Esophagus squamous epithelium (tissue), 5 donors: ENCODE measurements around the gene CATSPER1. TPM values are rescaled to one million over a fixed set of nuclear protein-coding genes. Genes with fewer than 3 reads are reported as not detected.
A peak's percentile ranks its signal among the peaks of the same experiment; 100 is the strongest.

ENCODE experiments used
- DNase-seq: peaks from one replicate; lab custom pipeline; 2025; lab: John Stamatoyannopoulos, UW
- H3K27ac ChIP-seq, 4 donors: fragments of 200-600 bp; sonication (generic); one replicate each; pipeline ENCODE4 v1.5.1; 2016 to 2019; ENCODE audit warnings: mild to moderate bottlenecking in 1 of 4
- H3K27me3 ChIP-seq, 4 donors: fragments of 200-600 bp; sonication (generic); 1 replicate in 3 of 4; 2 replicates in 1 of 4; pipeline versions ENCODE4 v1.5.1 to v1.6.0; 2017 to 2021; ENCODE audit warnings: antibody characterized with exemption in 1 of 4
- H3K36me3 ChIP-seq, 3 donors: fragments of 200-600 bp; sonication (generic); one replicate each; pipeline ENCODE4 v1.5.1; 2016 to 2019
- H3K4me1 ChIP-seq, 3 donors: fragments of 200-600 bp; sonication (generic); one replicate each; pipeline ENCODE4 v1.5.1; 2017 to 2019
- H3K4me3 ChIP-seq, 4 donors: fragments of 200-600 bp; sonication (generic); 1 replicate in 3 of 4; 2 replicates in 1 of 4; pipeline ENCODE4 v1.5.1; 2016 to 2019; ENCODE audit warnings: mild to moderate bottlenecking in 2 of 4, moderate library complexity in 1 of 4
- H3K9me3 ChIP-seq, 3 donors: fragments of 200-600 bp; sonication (generic); one replicate each; pipeline ENCODE4 v1.5.1; 2016 to 2019
- POLR2A ChIP-seq, 4 donors: fragments of 450-650 bp; IDR thresholded peaks; one replicate each; pipeline ENCODE4 v1.6.1; 2017; ENCODE audit warnings: antibody characterized with exemption in 4 of 4, mild to moderate bottlenecking in 4 of 4, moderate library complexity in 3 of 4
- WGBS, 2 donors: methylation state at CpG; one replicate each; pipeline ENCODE4 v1.1.5; 2018; 5-methylcytosine and 5-hydroxymethylcytosine counted together
- intact Hi-C: fragments of 100-400 bp; cut with DNase I; formaldehyde crosslinking; loops from one replicate; pipeline ENCODE4 v1.15.0; 2022
- total RNA-seq, 4 donors: library from RNA; depleted of rRNA; stranded (reverse); fragments of >200 nt; gene quantifications; one replicate each; pipeline ENCODE4 v1.1.0, GENCODE V29; 2016
- TF ChIP-seq, protein P1 (sequence below), 6 experiments: fragments of 450-650 bp in 4 of 6; fragments of 200-600 bp in 2 of 6; sonication (generic) in 2 of 6; IDR thresholded peaks; one replicate each; pipeline ENCODE4 v1.5.1; 2016 to 2019; ENCODE audit warnings: antibody characterized with exemption in 6 of 6, mild to moderate bottlenecking in 4 of 6, moderate library complexity in 4 of 6
- donor health status: DM: yes; HTN: yes; CAD: no.

CATSPER1 gene
- total RNA-seq, 4 donors from 2014 or later, result not detected

DNA sequence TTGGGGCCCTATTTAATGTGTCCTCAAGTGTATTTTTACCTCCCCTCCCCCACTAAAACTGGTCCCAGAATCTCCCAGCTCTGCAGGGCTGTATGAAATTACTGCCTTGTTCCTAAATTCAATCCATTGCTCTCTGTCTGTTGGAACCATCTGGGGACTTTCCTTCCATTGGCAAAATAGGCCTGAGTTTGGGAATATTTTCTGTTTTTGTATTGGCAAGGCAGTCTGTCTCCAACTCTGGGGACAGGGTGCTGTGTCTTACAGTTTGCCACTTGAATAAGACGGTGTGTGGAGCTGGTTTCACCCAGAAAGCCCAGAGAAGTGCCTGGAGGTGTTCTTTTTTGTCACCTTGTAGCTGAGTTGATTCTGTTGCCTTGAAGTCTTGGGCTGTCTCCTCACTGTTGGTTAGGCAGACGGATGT lies 45.1 kb upstream of the CATSPER1 start:
- TF ChIP-seq, protein P1, sequence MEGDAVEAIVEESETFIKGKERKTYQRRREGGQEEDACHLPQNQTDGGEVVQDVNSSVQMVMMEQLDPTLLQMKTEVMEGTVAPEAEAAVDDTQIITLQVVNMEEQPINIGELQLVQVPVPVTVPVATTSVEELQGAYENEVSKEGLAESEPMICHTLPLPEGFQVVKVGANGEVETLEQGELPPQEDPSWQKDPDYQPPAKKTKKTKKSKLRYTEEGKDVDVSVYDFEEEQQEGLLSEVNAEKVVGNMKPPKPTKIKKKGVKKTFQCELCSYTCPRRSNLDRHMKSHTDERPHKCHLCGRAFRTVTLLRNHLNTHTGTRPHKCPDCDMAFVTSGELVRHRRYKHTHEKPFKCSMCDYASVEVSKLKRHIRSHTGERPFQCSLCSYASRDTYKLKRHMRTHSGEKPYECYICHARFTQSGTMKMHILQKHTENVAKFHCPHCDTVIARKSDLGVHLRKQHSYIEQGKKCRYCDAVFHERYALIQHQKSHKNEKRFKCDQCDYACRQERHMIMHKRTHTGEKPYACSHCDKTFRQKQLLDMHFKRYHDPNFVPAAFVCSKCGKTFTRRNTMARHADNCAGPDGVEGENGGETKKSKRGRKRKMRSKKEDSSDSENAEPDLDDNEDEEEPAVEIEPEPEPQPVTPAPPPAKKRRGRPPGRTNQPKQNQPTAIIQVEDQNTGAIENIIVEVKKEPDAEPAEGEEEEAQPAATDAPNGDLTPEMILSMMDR (IDR thresholded peaks at IDR 0.05), result no peak
- TF ChIP-seq POLR2A (IDR thresholded peaks at IDR 0.05), result no peak
- Histone ChIP-seq H3K4me3 (peak overlapping the region; percentile 59 to 95 (median 74)), H3K4me1 (peaks cover 23 to 60% (median 33%) of the 10 kb centered on the region in 3 donors), H3K27ac (peak overlapping the region; percentile 85 to 97 (median 94)), H3K9me3 (no peaks in the 10 kb centered on the region), H3K27me3 (no peaks in the 10 kb centered on the region), H3K36me3 (peaks cover 0 to 60% (median 9%) of the 10 kb centered on the region in 3 donors)
- DNase-seq, result no peak
- 0 to 17% methylated on average over 1 to 2 of the region's 2 CpGs for WGBS, 2 donors
- intact Hi-C loops, result no loop called here

DNA sequence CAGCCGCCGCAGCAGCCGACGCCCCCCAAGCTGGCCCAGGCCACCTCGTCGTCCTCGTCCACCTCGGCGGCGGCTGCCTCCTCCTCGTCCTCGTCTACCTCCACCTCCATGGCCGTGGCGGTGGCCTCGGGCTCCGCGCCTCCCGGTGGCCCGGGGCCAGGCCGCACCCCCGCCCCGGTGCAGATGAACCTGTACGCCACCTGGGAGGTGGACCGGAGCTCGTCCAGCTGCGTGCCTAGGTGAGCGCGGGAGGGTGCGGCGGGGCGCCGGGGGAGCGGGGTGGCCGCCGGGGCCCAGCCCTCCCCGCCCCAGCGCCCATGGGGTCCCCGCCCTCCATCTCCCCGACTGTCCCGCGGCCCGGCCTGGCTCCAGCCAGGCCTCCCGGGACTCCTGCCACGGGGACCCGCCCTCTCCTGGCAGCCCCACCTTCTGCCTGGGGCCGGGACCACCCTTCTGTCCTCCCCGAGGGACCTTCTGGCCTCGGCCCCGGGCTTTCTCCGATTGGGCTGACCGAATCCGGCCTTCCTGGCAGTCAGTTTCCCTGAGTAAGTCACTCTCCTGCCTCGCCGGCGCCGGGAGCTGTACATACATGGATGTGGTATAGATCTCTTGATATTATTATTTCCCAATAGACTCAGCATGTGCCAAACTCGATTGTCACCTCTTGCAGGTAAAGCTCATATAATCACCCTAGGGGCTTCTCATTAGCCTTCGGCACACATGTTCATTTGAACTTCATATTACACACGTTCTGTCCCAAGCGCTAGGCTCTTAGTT lies 44.5 kb upstream of the CATSPER1 start:
- H3K27me3 ChIP-seq, result no peaks in the 10 kb centered on the region
- intact Hi-C loops, result no loop called here
- peak in 1 of 4 donors; percentile 0 for TF ChIP-seq POLR2A (IDR thresholded peaks at IDR 0.05)
- TF ChIP-seq, protein P1 (IDR thresholded peaks at IDR 0.05), result no peak
- H3K9me3 ChIP-seq, result no peaks in the 10 kb centered on the region
- WGBS, 2 donors, result 0 to 1% methylated on average over 15 to 17 of the region's 60 CpGs
- H3K4me1 ChIP-seq, result peaks cover 23 to 54% (median 30%) of the 10 kb centered on the region in 3 donors
- H3K4me3 ChIP-seq, result peak overlapping the region; percentile 59 to 95 (median 74)
- H3K27ac ChIP-seq, result peak overlapping the region; percentile 85 to 97 (median 94)
- H3K36me3 ChIP-seq, result peaks cover 0 to 60% (median 9%) of the 10 kb centered on the region in 3 donors
- DNase-seq, result no peak

DNA sequence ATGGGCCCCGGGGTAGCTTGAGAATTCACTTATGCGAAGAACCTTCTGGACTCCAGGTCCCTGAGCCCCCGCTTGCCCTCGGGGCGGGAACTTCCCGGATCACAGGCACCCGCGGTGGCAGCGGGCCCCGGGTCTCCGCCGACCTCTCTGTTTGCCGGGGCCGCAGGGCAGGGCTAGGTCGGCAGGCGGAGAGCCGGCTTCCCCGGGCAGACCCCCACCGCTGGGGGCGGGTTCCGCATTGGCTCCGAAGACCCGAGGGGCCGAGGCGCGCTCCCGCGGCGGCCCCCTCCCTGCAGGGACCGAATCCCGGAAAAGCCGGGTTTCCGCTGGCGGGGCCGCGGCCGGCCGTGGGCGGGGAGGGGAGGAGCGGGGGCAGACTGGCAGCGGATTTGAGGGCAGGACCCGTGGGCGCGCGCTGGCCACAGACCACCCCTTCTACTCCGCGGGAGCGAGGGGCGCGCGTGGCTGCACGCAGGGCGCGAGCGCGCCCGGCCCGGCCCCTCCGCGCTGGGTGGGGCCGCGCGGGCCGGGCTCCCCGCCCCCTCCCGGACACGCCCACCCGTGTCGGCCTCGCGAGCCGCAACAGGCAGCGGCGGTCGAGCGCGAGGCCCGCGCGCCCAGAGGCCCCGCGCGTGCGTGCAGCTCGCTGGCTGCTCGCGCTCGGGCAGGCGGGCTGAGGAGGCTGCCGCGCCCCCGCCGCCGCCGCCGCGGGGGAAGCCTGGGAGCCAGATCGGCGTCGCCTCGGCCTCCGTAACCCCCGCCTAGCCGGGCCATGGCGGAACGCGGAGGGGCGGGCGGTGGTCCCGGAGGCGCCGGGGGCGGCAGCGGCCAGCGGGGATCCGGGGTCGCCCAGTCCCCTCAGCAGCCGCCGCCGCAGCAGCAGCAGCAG lies 43.7 kb upstream of the CATSPER1 start, which contains the start of gene PACS1:
Gene PACS1, plus strand, starts transcription at position 558 of the 889 bp plus-strand sequence. Its CDS starts 215 bp downstream, at position 773.
- DNase-seq, result no peak
- intact Hi-C loops, result no loop called here
- Histone ChIP-seq H3K4me1 (peaks cover 23 to 51% (median 30%) of the 10 kb centered on the region in 3 donors), H3K9me3 (no peaks in the 10 kb centered on the region), H3K36me3 (peaks cover 0 to 64% (median 9%) of the 10 kb centered on the region in 3 donors), H3K27ac (peak within 1 kb of the TSS; percentile 91 to 97 (median 95)), H3K4me3 (peak within 1 kb of the TSS; percentile 59 to 95 (median 74)), H3K27me3 (no peaks in the 10 kb centered on the region)
- TF ChIP-seq, protein P1 (IDR thresholded peaks at IDR 0.05), result peak in 3 of 6 experiments; percentile 2 to 48 (median 39)
- peak in 2 of 4 donors; percentile 37 to 38 for TF ChIP-seq POLR2A (IDR thresholded peaks at IDR 0.05)
- 0 to 3% methylated on average over 7 to 10 of the region's 120 CpGs for WGBS, 2 donors

DNA sequence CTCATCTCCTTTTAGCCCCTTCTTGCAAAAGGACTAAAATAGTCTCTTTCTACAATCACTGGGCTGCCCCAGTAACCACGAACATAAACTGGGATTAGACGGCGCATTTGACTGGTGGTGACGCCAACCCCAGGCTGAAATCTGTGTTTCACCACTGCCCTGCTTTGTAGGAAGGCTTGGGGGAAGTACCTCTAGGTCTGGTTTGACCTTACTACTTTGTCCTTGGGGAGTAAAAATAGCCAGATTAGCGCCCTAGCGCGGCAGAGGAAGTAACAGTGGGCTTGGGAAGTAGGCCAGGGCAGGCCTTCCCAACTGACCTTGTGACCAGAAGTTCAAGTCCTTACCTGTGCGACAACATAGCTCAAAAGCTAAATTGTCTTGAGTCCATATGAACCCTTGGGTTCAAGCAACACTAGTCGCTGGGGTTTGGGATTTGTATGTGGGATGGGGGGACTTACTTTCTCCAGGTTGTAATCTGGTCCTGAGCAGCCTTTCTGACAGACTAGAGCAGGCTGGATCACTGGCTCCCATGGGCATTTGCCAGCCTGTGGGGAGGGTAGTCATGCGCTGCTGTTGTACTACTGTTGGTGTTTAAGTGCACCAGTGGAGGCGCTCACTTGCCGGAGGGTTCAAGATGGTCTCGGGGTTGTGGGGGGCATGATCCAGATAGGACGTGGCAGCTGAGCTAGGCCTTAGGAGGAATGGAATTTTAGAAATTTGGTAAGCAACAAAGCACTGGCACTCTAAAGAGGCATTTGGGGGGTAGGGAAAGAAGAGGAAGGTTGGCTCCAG lies 42.8 kb upstream of the CATSPER1 start:
- peak overlapping the region; percentile 59 to 95 (median 74) for H3K4me3 ChIP-seq
- 17 to 18% methylated on average over 9 to 11 of the region's 14 CpGs for WGBS, 2 donors
- intact Hi-C loops, result no loop called here
- H3K36me3 ChIP-seq, result peaks cover 0 to 64% (median 10%) of the 10 kb centered on the region in 3 donors
- no peak for TF ChIP-seq POLR2A (IDR thresholded peaks at IDR 0.05)
- TF ChIP-seq, protein P1 (IDR thresholded peaks at IDR 0.05), result peak in 1 of 6 experiments; percentile 25
- DNase-seq, result no peak
- peaks cover 23 to 51% (median 30%) of the 10 kb centered on the region in 3 donors for H3K4me1 ChIP-seq
- no peaks in the 10 kb centered on the region for H3K27me3 ChIP-seq
- peak overlapping the region; percentile 91 to 97 (median 95) for H3K27ac ChIP-seq
- H3K9me3 ChIP-seq, result no peaks in the 10 kb centered on the region
